ENCODE measurements around the gene RFTN1.

Gene RFTN1

GRCh38 chr3:16478516-16478915 is 35.0 kb downstream of the RFTN1 start:
- ATAC-seq, result no peak
- TF ChIP-seq RARB (CRISPR knock-in tag; IDR thresholded peaks at IDR 0.05), result no peak
- TF ChIP-seq BACH2 (CRISPR knock-in tag; IDR thresholded peaks at IDR 0.05; ENCODE audit: borderline replicate concordance), result no peak
- TF ChIP-seq ZFP30 (CRISPR knock-in tag; IDR thresholded peaks at IDR 0.05), result no peak
- TF ChIP-seq ZFP3 (CRISPR knock-in tag; IDR thresholded peaks at IDR 0.05), result no peak
- no peak for TF ChIP-seq ARNTL (CRISPR knock-in tag; IDR thresholded peaks at IDR 0.05; ENCODE audit: borderline replicate concordance, low read depth)
- no peak for TF ChIP-seq POU6F1 (CRISPR knock-in tag; IDR thresholded peaks at IDR 0.05; ENCODE audit: borderline replicate concordance, low read depth)

- ATAC-seq, result no peak
- TF ChIP-seq ZFP3 (CRISPR knock-in tag; IDR thresholded peaks at IDR 0.05) (no peak), CSDC2 (CRISPR knock-in tag; IDR thresholded peaks at IDR 0.05) (no peak), BACH2 (CRISPR knock-in tag; IDR thresholded peaks at IDR 0.05; ENCODE audit: borderline replicate concordance) (no peak), TOX (CRISPR knock-in tag; IDR thresholded peaks at IDR 0.05; ENCODE audit: borderline replicate concordance) (no peak), OSR1 (CRISPR knock-in tag; IDR thresholded peaks at IDR 0.05) (no peak), ISL1 (CRISPR knock-in tag; IDR thresholded peaks at IDR 0.05) (no peak)
Observed at GRCh38 chr3:16477521-16477920, 36.0 kb downstream of the RFTN1 start.

DNA sequence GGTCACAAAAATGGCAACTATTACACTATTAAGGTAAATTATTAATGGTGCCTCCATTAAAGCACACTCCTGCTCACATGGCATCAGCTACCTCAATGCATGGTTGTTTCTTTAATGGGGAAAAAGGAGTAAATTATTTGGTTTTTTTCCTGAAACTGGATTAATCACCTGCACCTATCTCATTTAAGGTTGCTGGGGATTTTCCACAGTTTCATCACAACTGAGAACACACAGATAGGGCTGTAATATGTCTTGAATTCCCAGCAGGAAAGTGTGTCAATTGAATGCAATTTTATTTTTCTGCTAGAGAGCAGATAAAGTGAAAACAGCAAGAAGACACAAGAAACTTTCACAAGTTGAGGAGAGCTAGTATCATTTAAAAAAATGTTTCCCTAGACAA is 36.4 kb downstream of the RFTN1 start:
- TF ChIP-seq RARB (CRISPR knock-in tag; IDR thresholded peaks at IDR 0.05), result no peak
- no peak for TF ChIP-seq ZNF565 (CRISPR knock-in tag; conservative IDR thresholded peaks at IDR 0.05; ENCODE audit: low read depth)
- no peak for TF ChIP-seq ZNF70 (CRISPR knock-in tag; IDR thresholded peaks at IDR 0.05)
- TF ChIP-seq TOX (CRISPR knock-in tag; IDR thresholded peaks at IDR 0.05; ENCODE audit: borderline replicate concordance), result no peak
- no peak for TF ChIP-seq ZC3H10 (CRISPR knock-in tag; IDR thresholded peaks at IDR 0.05)
- no peak for TF ChIP-seq SNAI2 (CRISPR knock-in tag; IDR thresholded peaks at IDR 0.05)
- no peak for ATAC-seq

- no peak for TF ChIP-seq SNAI2 (CRISPR knock-in tag; IDR thresholded peaks at IDR 0.05)
- no peak for TF ChIP-seq RARB (CRISPR knock-in tag; IDR thresholded peaks at IDR 0.05)
- TF ChIP-seq ISL1 (CRISPR knock-in tag; IDR thresholded peaks at IDR 0.05), result peak; percentile 80
- TF ChIP-seq TCF4 (CRISPR knock-in tag; IDR thresholded peaks at IDR 0.05; ENCODE audit: borderline replicate concordance), result no peak
- TF ChIP-seq ZNF70 (CRISPR knock-in tag; IDR thresholded peaks at IDR 0.05), result no peak
- TF ChIP-seq POU6F1 (CRISPR knock-in tag; IDR thresholded peaks at IDR 0.05; ENCODE audit: borderline replicate concordance, low read depth), result no peak
- TF ChIP-seq TSHZ2 (CRISPR knock-in tag; IDR thresholded peaks at IDR 0.05), result no peak
- ATAC-seq, result peak; percentile 59
Observed at GRCh38 chr3:16476636-16477035, 36.9 kb downstream of the RFTN1 start.

DNA sequence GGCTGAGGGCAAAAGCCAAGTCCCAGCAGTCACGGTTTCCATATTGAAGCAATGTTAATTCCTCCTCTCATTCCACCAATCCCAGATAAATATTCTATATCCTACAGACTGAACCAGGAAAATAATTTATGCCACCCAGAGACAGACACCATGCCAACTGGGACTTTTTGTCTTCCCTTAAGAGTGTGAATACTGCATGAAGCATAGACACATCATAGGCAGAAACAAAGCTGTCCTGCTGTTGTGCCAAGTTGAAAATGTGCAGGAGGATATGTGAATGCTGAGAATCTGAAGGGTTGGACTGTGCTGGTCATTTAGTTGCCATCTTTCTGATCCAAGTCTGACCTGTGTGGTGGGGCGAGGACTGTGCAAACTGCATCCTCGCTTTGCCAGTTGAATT is 37.7 kb downstream of the RFTN1 start:
- TF ChIP-seq ZFP3 (CRISPR knock-in tag; IDR thresholded peaks at IDR 0.05) (no peak), GLIS3 (CRISPR knock-in tag; IDR thresholded peaks at IDR 0.05) (no peak), CSRNP3 (CRISPR knock-in tag; IDR thresholded peaks at IDR 0.05) (no peak), RARB (CRISPR knock-in tag; IDR thresholded peaks at IDR 0.05) (no peak), ZC3H10 (CRISPR knock-in tag; IDR thresholded peaks at IDR 0.05) (no peak), ZNF8 (CRISPR knock-in tag; IDR thresholded peaks at IDR 0.05) (no peak), PATZ1 (CRISPR knock-in tag; IDR thresholded peaks at IDR 0.05; ENCODE audit: borderline replicate concordance) (no peak), OSR1 (CRISPR knock-in tag; IDR thresholded peaks at IDR 0.05) (no peak), TOX (CRISPR knock-in tag; IDR thresholded peaks at IDR 0.05; ENCODE audit: borderline replicate concordance) (no peak), ZNF565 (CRISPR knock-in tag; conservative IDR thresholded peaks at IDR 0.05; ENCODE audit: low read depth) (no peak), TSHZ2 (CRISPR knock-in tag; IDR thresholded peaks at IDR 0.05) (no peak), SNAI2 (CRISPR knock-in tag; IDR thresholded peaks at IDR 0.05) (no peak), ZNF70 (CRISPR knock-in tag; IDR thresholded peaks at IDR 0.05) (no peak), ISL1 (CRISPR knock-in tag; IDR thresholded peaks at IDR 0.05) (no peak)
- ATAC-seq, result no peak
